ENCODE data around the gene CCDC88C. TPM values are rescaled to one million over a fixed set of nuclear protein-coding genes. Genes with fewer than 3 reads are reported as not detected.

The CCDC88C gene
- total RNA-seq, 1 experiment from 2014 or later, result 64.8 TPM

DNA sequence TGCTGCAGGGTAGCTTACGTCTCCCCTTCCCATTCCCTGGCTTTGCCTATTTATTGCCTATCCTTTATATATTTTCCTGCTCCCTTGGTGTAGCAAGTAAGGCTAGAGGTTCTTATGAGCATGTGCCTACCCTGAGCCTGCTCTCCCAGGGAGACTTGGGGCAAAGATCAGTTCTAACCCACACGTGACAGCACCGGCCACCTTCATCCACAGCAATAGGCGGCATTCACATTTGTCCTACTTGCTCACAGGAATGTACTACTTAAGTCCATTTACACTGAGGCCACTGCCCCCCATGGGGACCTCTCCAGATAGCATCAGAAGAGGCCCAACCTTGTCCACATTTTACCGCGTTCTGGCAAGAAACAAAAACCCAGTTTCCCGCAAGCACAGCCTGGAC is 181.8 kb downstream of the CCDC88C start (continued):
- TF ChIP-seq ZNF416 (CRISPR knock-in tag; IDR thresholded peaks at IDR 0.05) (no peak), ZNF121 (CRISPR knock-in tag; IDR thresholded peaks at IDR 0.05) (no peak), FOXK1 (CRISPR knock-in tag; IDR thresholded peaks at IDR 0.05) (no peak)
- TF ChIP-seq, protein P1, sequence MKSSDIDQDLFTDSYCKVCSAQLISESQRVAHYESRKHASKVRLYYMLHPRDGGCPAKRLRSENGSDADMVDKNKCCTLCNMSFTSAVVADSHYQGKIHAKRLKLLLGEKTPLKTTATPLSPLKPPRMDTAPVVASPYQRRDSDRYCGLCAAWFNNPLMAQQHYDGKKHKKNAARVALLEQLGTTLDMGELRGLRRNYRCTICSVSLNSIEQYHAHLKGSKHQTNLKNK (CRISPR knock-in tag; IDR thresholded peaks at IDR 0.05), result no peak

DNA sequence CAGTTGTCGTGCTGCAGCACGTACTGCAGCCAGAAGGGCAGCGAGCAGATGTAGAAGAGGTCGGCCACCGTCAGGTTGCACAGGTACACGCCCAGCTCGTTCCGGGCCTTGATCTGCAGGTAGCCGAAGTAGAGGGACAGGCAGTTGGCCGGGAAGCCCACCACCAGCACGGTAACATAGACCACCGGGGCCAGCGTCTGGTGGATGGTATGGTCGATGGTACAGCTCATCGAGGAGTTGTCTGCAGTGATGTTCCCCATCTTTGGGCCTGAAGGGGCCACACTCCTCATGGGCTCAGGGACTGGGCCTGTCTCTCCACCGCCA is 182.9 kb downstream of the CCDC88C start:
- Mint-ChIP-seq H3K36me3 (peaks cover 19% of the 10 kb centered on the region), H3K9me3 (peaks cover 20% of the 10 kb centered on the region), H3K4me3 (no peak overlapping the region), H3K27ac (no peak overlapping the region), H3K4me1 (no peaks in the 10 kb centered on the region), H3K27me3 (ENCODE audit: low read depth) (peaks cover 2% of the 10 kb centered on the region; the same call in 1 of the 2 replicates)
- no peak for ATAC-seq
- no peak for DNase-seq (ENCODE audit: low spot score)
- ChIA-PET CTCF (interaction anchor here (0.6 to 0.7 kb wide), 3 partner anchors 18 to 61 kb away, joined by 3 read pairs; no protein-coding TSS in a partner anchor), POLR2A (no interaction called here)
- TF ChIP-seq RELA (CRISPR knock-in tag; IDR thresholded peaks at IDR 0.05; ENCODE audit: borderline replicate concordance) (no peak), FOXK1 (CRISPR knock-in tag; IDR thresholded peaks at IDR 0.05) (no peak), ESRRA (CRISPR knock-in tag; IDR thresholded peaks at IDR 0.05; ENCODE audit: borderline replicate concordance) (no peak), ZNF396 (CRISPR knock-in tag; IDR thresholded peaks at IDR 0.05; ENCODE audit: borderline replicate concordance) (no peak)
- TF ChIP-seq, protein P2, sequence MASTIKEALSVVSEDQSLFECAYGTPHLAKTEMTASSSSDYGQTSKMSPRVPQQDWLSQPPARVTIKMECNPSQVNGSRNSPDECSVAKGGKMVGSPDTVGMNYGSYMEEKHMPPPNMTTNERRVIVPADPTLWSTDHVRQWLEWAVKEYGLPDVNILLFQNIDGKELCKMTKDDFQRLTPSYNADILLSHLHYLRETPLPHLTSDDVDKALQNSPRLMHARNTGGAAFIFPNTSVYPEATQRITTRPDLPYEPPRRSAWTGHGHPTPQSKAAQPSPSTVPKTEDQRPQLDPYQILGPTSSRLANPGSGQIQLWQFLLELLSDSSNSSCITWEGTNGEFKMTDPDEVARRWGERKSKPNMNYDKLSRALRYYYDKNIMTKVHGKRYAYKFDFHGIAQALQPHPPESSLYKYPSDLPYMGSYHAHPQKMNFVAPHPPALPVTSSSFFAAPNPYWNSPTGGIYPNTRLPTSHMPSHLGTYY (CRISPR knock-in tag; IDR thresholded peaks at IDR 0.05), result no peak
- TF ChIP-seq, protein P3, sequence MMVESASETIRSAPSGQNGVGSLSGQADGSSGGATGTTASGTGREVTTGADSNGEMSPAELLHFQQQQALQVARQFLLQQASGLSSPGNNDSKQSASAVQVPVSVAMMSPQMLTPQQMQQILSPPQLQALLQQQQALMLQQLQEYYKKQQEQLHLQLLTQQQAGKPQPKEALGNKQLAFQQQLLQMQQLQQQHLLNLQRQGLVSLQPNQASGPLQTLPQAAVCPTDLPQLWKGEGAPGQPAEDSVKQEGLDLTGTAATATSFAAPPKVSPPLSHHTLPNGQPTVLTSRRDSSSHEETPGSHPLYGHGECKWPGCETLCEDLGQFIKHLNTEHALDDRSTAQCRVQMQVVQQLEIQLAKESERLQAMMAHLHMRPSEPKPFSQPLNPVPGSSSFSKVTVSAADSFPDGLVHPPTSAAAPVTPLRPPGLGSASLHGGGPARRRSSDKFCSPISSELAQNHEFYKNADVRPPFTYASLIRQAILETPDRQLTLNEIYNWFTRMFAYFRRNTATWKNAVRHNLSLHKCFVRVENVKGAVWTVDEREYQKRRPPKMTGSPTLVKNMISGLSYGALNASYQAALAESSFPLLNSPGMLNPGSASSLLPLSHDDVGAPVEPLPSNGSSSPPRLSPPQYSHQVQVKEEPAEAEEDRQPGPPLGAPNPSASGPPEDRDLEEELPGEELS (CRISPR knock-in tag; IDR thresholded peaks at IDR 0.05), result no peak

DNA sequence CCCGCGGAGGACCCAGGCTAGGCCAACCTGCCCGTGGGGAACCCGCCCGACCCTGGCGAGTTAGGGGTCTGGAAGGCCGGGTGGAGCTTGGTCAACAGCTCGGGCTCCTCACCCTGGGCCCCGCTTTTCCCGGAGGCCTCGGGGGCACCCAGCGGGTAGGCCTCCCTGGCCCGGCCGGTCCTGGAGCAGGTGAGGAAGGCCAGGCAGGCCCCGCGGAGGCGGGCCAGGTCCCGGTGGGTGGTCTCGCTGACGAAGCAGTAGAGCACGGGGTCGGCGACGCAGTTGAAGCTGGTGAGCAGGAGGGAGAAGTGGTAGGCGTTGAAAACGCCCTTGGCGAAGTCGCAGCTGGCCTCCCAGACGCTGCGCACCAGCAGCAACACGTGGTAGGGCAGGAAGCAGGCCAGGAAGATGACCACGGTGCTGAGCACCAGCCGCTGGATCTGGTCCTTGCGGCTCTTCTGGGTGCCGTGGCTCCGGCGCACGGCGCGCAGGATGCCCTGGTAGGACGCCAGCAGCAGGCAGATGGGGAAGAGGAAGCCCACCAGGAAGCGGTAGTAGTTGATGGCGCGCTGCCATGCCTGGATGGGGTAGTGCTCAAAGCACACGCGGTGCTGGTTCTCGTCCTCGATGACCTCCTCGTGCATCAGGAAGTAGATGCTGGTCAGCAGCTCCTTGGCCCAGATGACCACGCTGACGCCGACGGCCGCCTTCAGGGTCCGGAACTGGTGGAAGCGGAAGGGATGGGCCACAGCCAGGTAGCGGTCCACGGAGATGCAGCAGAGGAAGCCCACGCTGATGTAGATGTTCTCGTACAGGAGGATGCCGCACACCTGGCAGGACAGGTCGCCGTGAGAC is 183.5 kb downstream of the CCDC88C start:
- no peak for DNase-seq (ENCODE audit: low spot score)
- CTCF ChIA-PET, result interaction anchor here (0.6 to 0.7 kb wide), 3 partner anchors 19 to 61 kb away, joined by 3 read pairs; no protein-coding TSS in a partner anchor
- ATAC-seq, result no peak
- H3K4me3 Mint-ChIP-seq, result no peak overlapping the region
- H3K27me3 Mint-ChIP-seq (ENCODE audit: low read depth), result peaks cover 2% of the 10 kb centered on the region; the same call in 1 of the 2 replicates
- POLR2A ChIA-PET, result interaction anchor here (0.6 kb wide), 1 partner anchor 162 kb away, joined by 3 read pairs; no protein-coding TSS in a partner anchor
- no peak overlapping the region for H3K27ac Mint-ChIP-seq
- peaks cover 16% of the 10 kb centered on the region for H3K9me3 Mint-ChIP-seq
- H3K36me3 Mint-ChIP-seq, result peaks cover 20% of the 10 kb centered on the region
- peaks cover 2% of the 10 kb centered on the region; the same call in 1 of the 2 replicates for H3K4me1 Mint-ChIP-seq
- no peak for TF ChIP-seq HMGA2 (CRISPR knock-in tag; IDR thresholded peaks at IDR 0.05)
- TF ChIP-seq, protein P4, sequence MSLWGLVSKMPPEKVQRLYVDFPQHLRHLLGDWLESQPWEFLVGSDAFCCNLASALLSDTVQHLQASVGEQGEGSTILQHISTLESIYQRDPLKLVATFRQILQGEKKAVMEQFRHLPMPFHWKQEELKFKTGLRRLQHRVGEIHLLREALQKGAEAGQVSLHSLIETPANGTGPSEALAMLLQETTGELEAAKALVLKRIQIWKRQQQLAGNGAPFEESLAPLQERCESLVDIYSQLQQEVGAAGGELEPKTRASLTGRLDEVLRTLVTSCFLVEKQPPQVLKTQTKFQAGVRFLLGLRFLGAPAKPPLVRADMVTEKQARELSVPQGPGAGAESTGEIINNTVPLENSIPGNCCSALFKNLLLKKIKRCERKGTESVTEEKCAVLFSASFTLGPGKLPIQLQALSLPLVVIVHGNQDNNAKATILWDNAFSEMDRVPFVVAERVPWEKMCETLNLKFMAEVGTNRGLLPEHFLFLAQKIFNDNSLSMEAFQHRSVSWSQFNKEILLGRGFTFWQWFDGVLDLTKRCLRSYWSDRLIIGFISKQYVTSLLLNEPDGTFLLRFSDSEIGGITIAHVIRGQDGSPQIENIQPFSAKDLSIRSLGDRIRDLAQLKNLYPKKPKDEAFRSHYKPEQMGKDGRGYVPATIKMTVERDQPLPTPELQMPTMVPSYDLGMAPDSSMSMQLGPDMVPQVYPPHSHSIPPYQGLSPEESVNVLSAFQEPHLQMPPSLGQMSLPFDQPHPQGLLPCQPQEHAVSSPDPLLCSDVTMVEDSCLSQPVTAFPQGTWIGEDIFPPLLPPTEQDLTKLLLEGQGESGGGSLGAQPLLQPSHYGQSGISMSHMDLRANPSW (CRISPR knock-in tag; conservative IDR thresholded peaks at IDR 0.05; ENCODE audit: low read depth), result no peak
- TF ChIP-seq NR1H2 (CRISPR knock-in tag; IDR thresholded peaks at IDR 0.05), result no peak
- no peak for TF ChIP-seq EMX1 (CRISPR knock-in tag; IDR thresholded peaks at IDR 0.05)
- TF ChIP-seq, protein P5, sequence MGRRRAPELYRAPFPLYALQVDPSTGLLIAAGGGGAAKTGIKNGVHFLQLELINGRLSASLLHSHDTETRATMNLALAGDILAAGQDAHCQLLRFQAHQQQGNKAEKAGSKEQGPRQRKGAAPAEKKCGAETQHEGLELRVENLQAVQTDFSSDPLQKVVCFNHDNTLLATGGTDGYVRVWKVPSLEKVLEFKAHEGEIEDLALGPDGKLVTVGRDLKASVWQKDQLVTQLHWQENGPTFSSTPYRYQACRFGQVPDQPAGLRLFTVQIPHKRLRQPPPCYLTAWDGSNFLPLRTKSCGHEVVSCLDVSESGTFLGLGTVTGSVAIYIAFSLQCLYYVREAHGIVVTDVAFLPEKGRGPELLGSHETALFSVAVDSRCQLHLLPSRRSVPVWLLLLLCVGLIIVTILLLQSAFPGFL (CRISPR knock-in tag; IDR thresholded peaks at IDR 0.05; ENCODE audit: borderline replicate concordance), result no peak
- TF ChIP-seq, protein P6, sequence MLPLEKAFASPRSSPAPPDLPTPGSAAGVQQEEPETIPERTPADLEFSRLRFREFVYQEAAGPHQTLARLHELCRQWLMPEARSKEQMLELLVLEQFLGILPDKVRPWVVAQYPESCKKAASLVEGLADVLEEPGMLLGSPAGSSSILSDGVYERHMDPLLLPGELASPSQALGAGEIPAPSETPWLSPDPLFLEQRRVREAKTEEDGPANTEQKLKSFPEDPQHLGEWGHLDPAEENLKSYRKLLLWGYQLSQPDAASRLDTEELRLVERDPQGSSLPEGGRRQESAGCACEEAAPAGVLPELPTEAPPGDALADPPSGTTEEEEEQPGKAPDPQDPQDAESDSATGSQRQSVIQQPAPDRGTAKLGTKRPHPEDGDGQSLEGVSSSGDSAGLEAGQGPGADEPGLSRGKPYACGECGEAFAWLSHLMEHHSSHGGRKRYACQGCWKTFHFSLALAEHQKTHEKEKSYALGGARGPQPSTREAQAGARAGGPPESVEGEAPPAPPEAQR (CRISPR knock-in tag; IDR thresholded peaks at IDR 0.05), result no peak
- TF ChIP-seq, protein P7, sequence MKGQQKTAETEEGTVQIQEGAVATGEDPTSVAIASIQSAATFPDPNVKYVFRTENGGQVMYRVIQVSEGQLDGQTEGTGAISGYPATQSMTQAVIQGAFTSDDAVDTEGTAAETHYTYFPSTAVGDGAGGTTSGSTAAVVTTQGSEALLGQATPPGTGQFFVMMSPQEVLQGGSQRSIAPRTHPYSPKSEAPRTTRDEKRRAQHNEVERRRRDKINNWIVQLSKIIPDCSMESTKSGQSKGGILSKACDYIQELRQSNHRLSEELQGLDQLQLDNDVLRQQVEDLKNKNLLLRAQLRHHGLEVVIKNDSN (CRISPR knock-in tag; IDR thresholded peaks at IDR 0.05), result no peak
- no peak for TF ChIP-seq RORB (CRISPR knock-in tag; IDR thresholded peaks at IDR 0.05)
- TF ChIP-seq, protein P8, sequence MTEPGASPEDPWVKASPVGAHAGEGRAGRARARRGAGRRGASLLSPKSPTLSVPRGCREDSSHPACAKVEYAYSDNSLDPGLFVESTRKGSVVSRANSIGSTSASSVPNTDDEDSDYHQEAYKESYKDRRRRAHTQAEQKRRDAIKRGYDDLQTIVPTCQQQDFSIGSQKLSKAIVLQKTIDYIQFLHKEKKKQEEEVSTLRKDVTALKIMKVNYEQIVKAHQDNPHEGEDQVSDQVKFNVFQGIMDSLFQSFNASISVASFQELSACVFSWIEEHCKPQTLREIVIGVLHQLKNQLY (CRISPR knock-in tag; IDR thresholded peaks at IDR 0.05), result no peak
- no peak for TF ChIP-seq GTF2I (CRISPR knock-in tag; conservative IDR thresholded peaks at IDR 0.05)
- TF ChIP-seq, protein P9, sequence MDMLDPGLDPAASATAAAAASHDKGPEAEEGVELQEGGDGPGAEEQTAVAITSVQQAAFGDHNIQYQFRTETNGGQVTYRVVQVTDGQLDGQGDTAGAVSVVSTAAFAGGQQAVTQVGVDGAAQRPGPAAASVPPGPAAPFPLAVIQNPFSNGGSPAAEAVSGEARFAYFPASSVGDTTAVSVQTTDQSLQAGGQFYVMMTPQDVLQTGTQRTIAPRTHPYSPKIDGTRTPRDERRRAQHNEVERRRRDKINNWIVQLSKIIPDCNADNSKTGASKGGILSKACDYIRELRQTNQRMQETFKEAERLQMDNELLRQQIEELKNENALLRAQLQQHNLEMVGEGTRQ (CRISPR knock-in tag; IDR thresholded peaks at IDR 0.05), result no peak
- no peak for TF ChIP-seq KAT7 (CRISPR knock-in tag; IDR thresholded peaks at IDR 0.05; ENCODE audit: borderline replicate concordance)
